Testis (tissue), 3 donors: ENCODE results near the gene CRYBA1. TPM values are rescaled to one million over a fixed set of nuclear protein-coding genes. Genes with fewer than 3 reads are reported as not detected.

ENCODE experiments used
- DNase-seq: peaks from one replicate; pipeline ENCODE4 v3.0.0-alpha.2; 2019
- H3K27ac ChIP-seq, 2 donors: fragments of 200-600 bp; sonication (generic); one replicate each; pipeline ENCODE4 v1.5.1; 2019
- H3K27me3 ChIP-seq: fragments of 200-600 bp; sonication (generic); one replicate; pipeline ENCODE4 v1.5.1; 2019
- H3K36me3 ChIP-seq: fragments of 200-600 bp; sonication (generic); one replicate; pipeline ENCODE4 v1.5.1; 2017; ENCODE audit warnings: low read depth; ENCODE audit errors: missing control alignments
- H3K4me1 ChIP-seq: fragments of 200-600 bp; sonication (generic); one replicate; pipeline ENCODE4 v1.5.1; 2019
- H3K4me3 ChIP-seq, 2 donors: fragments of 200-600 bp; sonication (generic); one replicate each; pipeline ENCODE4 v1.5.1; 2017 to 2019
- H3K9me3 ChIP-seq: fragments of 200-600 bp; sonication (generic); one replicate; pipeline ENCODE4 v1.5.1; 2017
- POLR2A ChIP-seq: fragments of 450-650 bp; IDR thresholded peaks from one replicate; pipeline ENCODE4 v1.6.1; 2017; ENCODE audit warnings: antibody characterized with exemption, mild to moderate bottlenecking, moderate library complexity
- WGBS, 2 donors: methylation state at CpG; one replicate each; pipeline ENCODE4 v1.1.5; 2018; 5-methylcytosine and 5-hydroxymethylcytosine counted together
- intact Hi-C: fragments of 100-400 bp; cut with DNase I; formaldehyde crosslinking; loops from one replicate; pipeline ENCODE4 v1.15.1; 2023; ENCODE audit warnings: low total_unique reads
- polyA plus RNA-seq: library from polyadenylated mRNA; stranded (reverse); fragments of 350-450 nt; fragmentation: Illumina TruSeq; extraction: RNeasy Lipid Tissue Mini Kit (QIAGEN cat#74804); gene quantifications from one replicate; pipeline ENCODE4 v1.2.3, GENCODE V29; 2014; ENCODE audit warnings: low read depth, low replicate concordance; ENCODE audit not compliant: insufficient read depth
- total RNA-seq, 2 donors: library from RNA; depleted of rRNA; stranded (reverse); fragments of >200 nt; gene quantifications; one replicate each; pipeline ENCODE4 v1.2.3, GENCODE V29; 2016
- TF ChIP-seq, protein P1 (sequence below), 3 experiments: fragments of 450-650 bp in 2 of 3; fragments of 200-600 bp in 1 of 3; sonication (generic) in 1 of 3; IDR thresholded peaks; one replicate each; pipeline ENCODE4 v1.5.1; 2016 to 2019; ENCODE audit warnings: antibody characterized with exemption in 3 of 3, mild to moderate bottlenecking in 2 of 3, moderate library complexity in 1 of 3

CRYBA1 gene
- total and polyA plus RNA-seq, 3 donors from 2014 or later: not detected

DNA sequence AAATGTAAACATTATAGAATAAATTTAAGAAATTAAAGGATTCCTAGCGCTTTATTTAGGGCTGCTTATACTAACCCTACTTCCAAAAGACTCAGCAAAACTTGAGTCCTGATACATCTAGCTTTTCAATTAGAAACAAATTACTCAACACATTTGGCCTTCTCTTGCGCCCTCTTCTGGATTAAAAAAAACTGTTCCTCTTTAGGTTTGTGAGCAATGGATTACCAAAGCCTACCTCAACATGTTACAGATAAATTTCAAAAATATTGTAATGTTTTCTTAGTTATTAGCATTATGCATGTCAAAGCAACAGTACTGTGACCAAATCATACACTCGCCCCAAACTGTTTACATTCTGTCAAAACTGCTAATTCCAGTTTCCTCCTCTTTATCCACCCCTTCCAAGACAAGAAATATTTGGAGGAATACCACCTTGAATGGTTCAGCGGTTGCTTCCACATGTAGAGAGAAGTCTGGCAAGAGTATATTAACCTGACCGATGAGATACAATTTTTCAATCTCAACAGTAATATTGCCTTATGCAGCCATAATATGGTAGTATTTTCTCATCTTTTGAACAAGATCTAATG, 44.6 kb downstream of the CRYBA1 start:
- TF ChIP-seq, protein P1, sequence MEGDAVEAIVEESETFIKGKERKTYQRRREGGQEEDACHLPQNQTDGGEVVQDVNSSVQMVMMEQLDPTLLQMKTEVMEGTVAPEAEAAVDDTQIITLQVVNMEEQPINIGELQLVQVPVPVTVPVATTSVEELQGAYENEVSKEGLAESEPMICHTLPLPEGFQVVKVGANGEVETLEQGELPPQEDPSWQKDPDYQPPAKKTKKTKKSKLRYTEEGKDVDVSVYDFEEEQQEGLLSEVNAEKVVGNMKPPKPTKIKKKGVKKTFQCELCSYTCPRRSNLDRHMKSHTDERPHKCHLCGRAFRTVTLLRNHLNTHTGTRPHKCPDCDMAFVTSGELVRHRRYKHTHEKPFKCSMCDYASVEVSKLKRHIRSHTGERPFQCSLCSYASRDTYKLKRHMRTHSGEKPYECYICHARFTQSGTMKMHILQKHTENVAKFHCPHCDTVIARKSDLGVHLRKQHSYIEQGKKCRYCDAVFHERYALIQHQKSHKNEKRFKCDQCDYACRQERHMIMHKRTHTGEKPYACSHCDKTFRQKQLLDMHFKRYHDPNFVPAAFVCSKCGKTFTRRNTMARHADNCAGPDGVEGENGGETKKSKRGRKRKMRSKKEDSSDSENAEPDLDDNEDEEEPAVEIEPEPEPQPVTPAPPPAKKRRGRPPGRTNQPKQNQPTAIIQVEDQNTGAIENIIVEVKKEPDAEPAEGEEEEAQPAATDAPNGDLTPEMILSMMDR (IDR thresholded peaks at IDR 0.05): peak; percentile 62 to 73 (median 70)
- no peak for TF ChIP-seq POLR2A
- Histone ChIP-seq H3K27ac (peak overlapping the region; percentile 93 to 99), H3K36me3 (no peaks in the 10 kb centered on the region), H3K27me3 (no peaks in the 10 kb centered on the region), H3K4me1 (peaks cover 24% of the 10 kb centered on the region), H3K9me3 (no peaks in the 10 kb centered on the region), H3K4me3 (peak overlapping the region; percentile 72 to 94)
- DNase-seq: no peak
- intact Hi-C loops: loop anchor here (10.0 kb wide), 1 partner anchor 146 kb away; no protein-coding TSS in a partner anchor
- 13 to 19% methylated on average over 5 of the region's 5 CpGs for WGBS, 2 donors

DNA sequence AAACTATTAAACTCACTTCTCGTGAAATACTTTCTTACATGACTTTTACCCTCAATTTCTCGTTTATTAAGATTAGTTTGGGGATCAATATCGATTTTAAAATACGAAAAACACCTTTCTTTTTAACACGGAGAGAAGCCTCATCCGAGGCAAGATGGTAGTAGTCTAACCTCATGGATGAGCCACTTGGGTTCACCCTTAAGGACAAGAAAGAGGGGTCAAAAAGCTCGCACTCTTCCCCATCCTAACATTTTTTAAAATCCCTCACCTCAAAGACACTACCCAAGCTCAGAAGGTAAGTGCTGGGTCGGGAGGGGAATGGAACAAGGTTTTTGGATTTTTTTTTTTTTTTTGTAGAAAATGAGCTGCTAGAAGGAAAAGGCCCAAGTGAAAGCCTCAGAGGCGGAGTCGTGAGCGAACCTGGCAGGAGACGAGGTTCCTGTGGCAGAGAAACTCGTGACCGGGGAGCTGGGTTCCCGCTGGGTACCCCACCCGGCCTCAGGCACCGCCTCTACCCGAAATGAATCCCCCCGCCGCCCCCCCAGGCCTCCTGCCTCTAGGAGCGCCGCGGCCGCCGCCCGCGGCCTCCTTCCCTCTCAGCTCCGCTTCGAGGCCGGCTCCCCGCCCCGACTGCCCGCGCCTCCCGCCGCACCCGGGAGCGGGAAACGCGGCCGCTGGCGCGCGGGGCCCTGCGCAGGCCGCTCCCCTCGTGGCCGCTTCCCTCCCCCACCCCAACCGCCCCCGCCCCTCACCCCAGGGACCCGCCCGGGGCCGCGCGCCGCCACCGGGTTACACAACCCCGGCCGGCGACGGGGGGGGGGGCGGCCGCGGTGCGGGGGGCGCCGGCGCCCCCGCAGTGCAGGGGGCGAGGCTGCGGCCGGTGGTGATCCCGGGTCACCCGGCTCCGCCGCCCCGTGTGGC, 45.7 kb downstream of the CRYBA1 start:
- H3K9me3 ChIP-seq: no peaks in the 10 kb centered on the region
- WGBS, 2 donors: 1 to 2% methylated on average over 18 to 51 of the region's 77 CpGs
- DNase-seq: peak; percentile 79
- intact Hi-C loops: loop anchor here (10.0 kb wide), 1 partner anchor 148 kb away; no protein-coding TSS in a partner anchor
- TF ChIP-seq, protein P1 (IDR thresholded peaks at IDR 0.05): no peak
- TF ChIP-seq POLR2A: no peak
- H3K27me3 ChIP-seq: no peaks in the 10 kb centered on the region
- no peaks in the 10 kb centered on the region for H3K36me3 ChIP-seq
- peaks cover 24% of the 10 kb centered on the region for H3K4me1 ChIP-seq
- H3K4me3 ChIP-seq: peak overlapping the region; percentile 72 to 94
- peak overlapping the region; percentile 97 to 99 for H3K27ac ChIP-seq

DNA sequence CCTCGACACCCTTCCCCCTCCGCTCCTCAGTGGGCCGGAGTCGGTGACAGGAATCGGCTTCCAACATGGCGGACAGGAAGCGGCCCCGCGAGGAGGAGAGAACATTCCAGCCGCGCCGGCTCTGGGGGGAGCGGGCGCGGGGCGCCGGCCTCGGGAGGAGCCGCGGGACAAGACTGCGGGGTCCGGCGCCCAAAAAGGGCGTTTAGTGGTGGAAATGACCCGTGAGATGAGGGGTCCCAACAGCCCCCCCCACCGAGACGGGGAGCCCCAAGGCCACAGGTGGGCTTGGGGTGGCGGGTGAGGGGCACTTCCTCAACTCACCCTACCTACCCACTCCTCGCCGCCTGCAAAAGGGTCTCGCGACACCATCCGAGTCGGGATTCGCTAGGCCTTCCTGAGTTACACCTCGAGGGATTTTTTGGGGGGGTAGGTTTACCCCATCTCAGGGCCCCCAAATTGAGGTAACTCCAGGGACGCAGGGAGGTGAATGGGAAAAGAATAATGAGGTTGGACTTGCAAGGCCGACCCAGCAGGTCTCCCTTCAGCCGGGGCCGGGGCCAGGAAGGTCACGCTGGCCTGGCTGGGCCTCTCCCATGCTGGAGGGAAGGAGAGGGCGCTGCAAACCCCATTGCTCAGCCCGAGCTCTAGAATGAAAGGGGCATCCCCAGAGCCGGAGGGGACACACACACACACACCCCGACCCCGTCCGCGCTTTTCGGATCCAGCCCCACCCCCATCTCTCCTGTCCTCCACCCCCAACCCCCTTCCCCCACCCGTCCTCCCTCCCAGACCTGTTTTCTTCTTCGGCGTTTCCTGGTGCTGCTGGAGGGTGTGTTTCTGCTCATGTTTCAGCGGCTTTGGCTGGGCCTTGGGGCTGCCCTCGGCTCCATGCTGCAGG, 46.6 kb downstream of the CRYBA1 start:
- WGBS, 2 donors: 1% methylated on average over 23 to 54 of the region's 54 CpGs
- H3K4me1 ChIP-seq: peaks cover 24% of the 10 kb centered on the region
- no peaks in the 10 kb centered on the region for H3K36me3 ChIP-seq
- intact Hi-C loops: loop anchor here (10.0 kb wide), 1 partner anchor 148 kb away; no protein-coding TSS in a partner anchor
- TF ChIP-seq POLR2A: no peak
- TF ChIP-seq, protein P1 (IDR thresholded peaks at IDR 0.05): no peak
- DNase-seq: peak; percentile 73
- peak overlapping the region; percentile 97 to 99 for H3K27ac ChIP-seq
- peak overlapping the region; percentile 72 to 94 for H3K4me3 ChIP-seq
- no peaks in the 10 kb centered on the region for H3K27me3 ChIP-seq
- H3K9me3 ChIP-seq: no peaks in the 10 kb centered on the region

DNA sequence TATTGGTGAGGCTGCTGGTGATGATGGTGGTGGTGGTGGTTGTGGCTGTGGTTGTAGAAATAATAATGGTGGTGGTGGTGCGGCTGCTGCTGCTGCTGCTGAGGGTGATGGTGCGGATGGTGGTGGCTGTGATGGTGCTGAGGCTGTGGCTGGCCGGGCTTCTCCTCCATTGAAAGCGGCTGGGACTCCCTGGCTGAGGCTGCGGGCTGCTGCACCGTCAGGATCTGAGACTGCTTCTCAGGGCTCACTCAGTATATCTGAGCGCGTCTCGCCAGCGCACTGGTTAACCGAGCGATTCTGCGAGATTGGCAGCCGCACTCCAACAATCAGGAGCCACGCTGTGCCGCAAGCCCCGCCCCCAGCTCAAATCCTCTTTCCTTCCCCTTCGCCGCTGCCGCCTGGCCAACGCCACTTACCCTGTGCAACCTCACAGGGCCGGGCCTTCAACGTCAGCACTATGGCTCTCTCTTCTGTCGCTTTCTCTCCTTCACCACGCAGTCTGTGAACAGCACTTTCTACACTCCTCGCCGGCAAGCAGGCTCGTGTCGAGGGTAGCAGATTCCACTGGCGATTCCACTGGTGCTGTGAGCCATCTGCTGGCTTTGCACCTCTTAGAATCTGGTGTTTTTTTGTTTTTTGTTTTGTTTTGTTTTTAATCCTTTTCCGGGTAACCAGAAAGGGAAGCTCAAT, 47.4 kb downstream of the CRYBA1 start, which contains the start of gene NUFIP2:
Gene NUFIP2, minus strand, starts transcription at position 259 of the 690 bp plus-strand sequence. Its CDS starts 89 bp downstream, at position 170.
- intact Hi-C loops: loop anchor here (10.0 kb wide), 1 partner anchor 149 kb away; no protein-coding TSS in a partner anchor
- 1% methylated on average over 25 to 31 of the region's 31 CpGs for WGBS, 2 donors
- peak within 1 kb of the TSS; percentile 97 to 99 for H3K27ac ChIP-seq
- peak; percentile 100 for DNase-seq
- no peaks in the 10 kb centered on the region for H3K36me3 ChIP-seq
- peaks cover 24% of the 10 kb centered on the region for H3K4me1 ChIP-seq
- H3K27me3 ChIP-seq: no peaks in the 10 kb centered on the region
- H3K4me3 ChIP-seq: peak within 1 kb of the TSS; percentile 72 to 94
- H3K9me3 ChIP-seq: no peaks in the 10 kb centered on the region
- TF ChIP-seq POLR2A: peak; percentile 98
- TF ChIP-seq, protein P1 (IDR thresholded peaks at IDR 0.05): peak in 1 of 3 experiments; percentile 35
